Neural progenitor cell (in vitro differentiated cells): ENCODE data around the gene MGAT3.

Experiments
- CTCF ChIP-seq: fragments of 200-600 bp; sonication (generic); IDR thresholded peaks from 2 replicates; pipeline ENCODE4 v1.5.1; 2017; ENCODE audit warnings: antibody characterized with exemption, mild to moderate bottlenecking
- EZH2 ChIP-seq: fragments of 200-600 bp; sonication (generic); IDR thresholded peaks from 2 replicates; pipeline ENCODE4 v1.6.1; 2017; ENCODE audit warnings: antibody characterized with exemption, mild to moderate bottlenecking, moderate library complexity
- EZH2phosphoT487 ChIP-seq: fragments of 200-600 bp; sonication (generic); IDR thresholded peaks from 2 replicates; pipeline ENCODE4 v1.6.1; 2017; ENCODE audit warnings: antibody characterized with exemption

GRCh38 chr22:39418696-39419095, 38.1 kb upstream of the MGAT3 start:
- TF ChIP-seq CTCF (no peak), EZH2 (no peak), EZH2phosphoT487 (no peak)
